HG03521 (cell line): ENCODE measurements around the gene PTPRB.

Source experiments
- ATAC-seq: cut with Tn5 transposase; IDR thresholded peaks from one replicate; pipeline ENCODE4 v1.9.1; 2021; ENCODE audit warnings: mild to moderate bottlenecking, moderate library complexity; ENCODE audit not compliant: unreplicated experiment

Gene PTPRB

GRCh38 chr12:70644861-70645260 is 7.6 kb upstream of the PTPRB start:
- ATAC-seq, result no peak

- no peak for ATAC-seq
Observed at GRCh38 chr12:70643939-70644338, 6.7 kb upstream of the PTPRB start.

GRCh38 chr12:70641691-70642090 is 4.5 kb upstream of the PTPRB start:
- ATAC-seq, result no peak

- ATAC-seq, result no peak
Observed at GRCh38 chr12:70640901-70641300, 3.7 kb upstream of the PTPRB start.

- ATAC-seq, result no peak
Observed at GRCh38 chr12:70639535-70639934, 2.3 kb upstream of the PTPRB start.

GRCh38 chr12:70638639-70639360 is 1.6 kb upstream of the PTPRB start:
- ATAC-seq, result no peak

- no peak for ATAC-seq
Observed at GRCh38 chr12:70635755-70636154, 1.5 kb downstream of the PTPRB start.

GRCh38 chr12:70628701-70629480 is 8.3 kb downstream of the PTPRB start:
- ATAC-seq, result no peak

GRCh38 chr12:70627677-70628076 is 9.6 kb downstream of the PTPRB start:
- ATAC-seq, result no peak

GRCh38 chr12:70626180-70626579 is 11.0 kb downstream of the PTPRB start:
- ATAC-seq, result no peak

- no peak for ATAC-seq
Observed at GRCh38 chr12:70619471-70620152, 17.6 kb downstream of the PTPRB start.

- ATAC-seq, result no peak
Observed at GRCh38 chr12:70618371-70618770, 18.9 kb downstream of the PTPRB start.

- ATAC-seq, result no peak
Observed at GRCh38 chr12:70617450-70617849, 19.8 kb downstream of the PTPRB start.

GRCh38 chr12:70615174-70615866 is 21.9 kb downstream of the PTPRB start:
- ATAC-seq, result no peak

- ATAC-seq, result no peak
Observed at GRCh38 chr12:70609739-70610491, 27.3 kb downstream of the PTPRB start.

GRCh38 chr12:70609203-70609602 is 28.0 kb downstream of the PTPRB start:
- no peak for ATAC-seq

GRCh38 chr12:70608184-70608583 is 29.0 kb downstream of the PTPRB start:
- ATAC-seq, result no peak

- ATAC-seq, result no peak
Observed at GRCh38 chr12:70607107-70607506, 30.1 kb downstream of the PTPRB start.

- ATAC-seq, result no peak
Observed at GRCh38 chr12:70605976-70606375, 31.3 kb downstream of the PTPRB start.

GRCh38 chr12:70604662-70605061 is 32.6 kb downstream of the PTPRB start:
- no peak for ATAC-seq
